B cell (primary cell): ENCODE data around the gene GJC1. TPM values are rescaled to one million over a fixed set of nuclear protein-coding genes. Genes with fewer than 3 reads are reported as not detected.

Source experiments
- ATAC-seq: fragments of 200-7000 bp; cut with Tn5 transposase; one replicate; pipeline ENCODE4 v1.10.0; 2021; ENCODE audit warnings: low read depth, mild to moderate bottlenecking, moderate number of reproducible peaks, moderate library complexity
- CTCF ChIA-PET: fragments of 350-600 bp; sonication (Branson Sonifier 250); formaldehyde crosslinking; loops from one replicate; lab custom pipeline; 2021; ENCODE audit warnings: antibody characterized with exemption, inconsistent platforms; lab: Charles Lee
- POLR2A ChIA-PET: fragments of 350-600 bp; sonication (Branson Sonifier 250); formaldehyde crosslinking; loops from one replicate; lab custom pipeline; 2021; ENCODE audit warnings: antibody characterized with exemption; lab: Charles Lee
- DNase-seq: peaks from one replicate; pipeline ENCODE4 v3.0.0; 2013
- H2AFZ ChIP-seq: 2 replicates; pipeline ENCODE4 v1.6.1; 2012; ENCODE audit warnings: mild to moderate bottlenecking, low read depth, low read length; ENCODE audit not compliant: insufficient read depth, poor library complexity, severe bottlenecking
- H3K27ac ChIP-seq, 2 donors: 1 replicate in 1 of 2; 2 replicates in 1 of 2; pipeline ENCODE4 v1.5.1; 2012 to 2013; ENCODE audit warnings: low read length in 2 of 2, mild to moderate bottlenecking in 2 of 2, moderate library complexity in 1 of 2
- H3K27me3 ChIP-seq, 4 experiments: fragments of 200-600 bp in 1 of 4; sonication (generic) in 1 of 4; replicated peaks in 1 of 4; 1 replicate in 2 of 4; 2 replicates in 2 of 4; pipeline versions ENCODE4 v1.6.1 to v1.7.0; 2013 to 2016; ENCODE audit warnings: low read length in 3 of 4, mild to moderate bottlenecking in 2 of 4, mixed read lengths in 1 of 4, moderate library complexity in 1 of 4; ENCODE audit not compliant: insufficient read depth in 4 of 4, control insufficient read depth in 3 of 4; ENCODE audit errors: control extremely low read depth in 1 of 4
- H3K36me3 ChIP-seq, 2 experiments: replicated peaks in 1 of 2; 1 replicate in 1 of 2; 2 replicates in 1 of 2; pipeline versions ENCODE4 v1.6.1 to v1.7.1; 2013; ENCODE audit warnings: low read length in 1 of 2; ENCODE audit not compliant: insufficient read depth in 2 of 2, control insufficient read depth in 1 of 2; ENCODE audit errors: control extremely low read depth in 1 of 2, extremely low read depth in 1 of 2
- H3K4me1 ChIP-seq, 2 donors: fragments of 200-600 bp in 1 of 2; sonication (generic) in 1 of 2; 1 replicate in 1 of 2; 2 replicates in 1 of 2; pipeline versions ENCODE4 v1.5.1 to v1.6.1; 2013 to 2017; ENCODE audit warnings: low read length in 2 of 2; ENCODE audit not compliant: control insufficient read depth in 2 of 2, insufficient read depth in 2 of 2
- H3K4me2 ChIP-seq: replicated peaks from 2 replicates; pipeline ENCODE3; 2012; ENCODE audit warnings: mild to moderate bottlenecking, low read depth, low read length; ENCODE audit not compliant: poor library complexity, severe bottlenecking
- H3K4me3 ChIP-seq, 5 experiments: fragments of 200-600 bp in 1 of 5; sonication (generic) in 1 of 5; 1 replicate in 3 of 5; 2 replicates in 2 of 5; pipeline versions ENCODE4 v1.5.1 to v1.7.0; 2011 to 2016; ENCODE audit warnings: low read length in 4 of 5, mild to moderate bottlenecking in 4 of 5, low read depth in 2 of 5, control low read depth in 1 of 5, moderate library complexity in 1 of 5; ENCODE audit not compliant: insufficient read depth in 1 of 5; ENCODE audit errors: control extremely low read depth in 1 of 5, extremely low read depth in 1 of 5
- H3K79me2 ChIP-seq: fragments of 200-600 bp; sonication (generic); one replicate; pipeline ENCODE4 v1.6.0; 2016; ENCODE audit warnings: low read length; ENCODE audit not compliant: control insufficient read depth, insufficient read depth
- H3K9ac ChIP-seq: fragments of 200-600 bp; sonication (generic); 2 replicates; pipeline ENCODE4 v1.6.1; 2017; ENCODE audit warnings: mild to moderate bottlenecking, low read length, moderate library complexity
- H3K9me3 ChIP-seq, 3 donors: one replicate each; pipeline versions ENCODE4 v1.6.1 to v1.7.1; 2013; ENCODE audit warnings: low read length in 2 of 3; ENCODE audit not compliant: control insufficient read depth in 2 of 3, insufficient read depth in 1 of 3; ENCODE audit errors: control extremely low read depth in 1 of 3
- H4K20me1 ChIP-seq: 2 replicates; pipeline ENCODE4 v1.6.0; 2012; ENCODE audit warnings: mild to moderate bottlenecking, low read length; ENCODE audit not compliant: insufficient read depth, control insufficient read depth, poor library complexity, severe bottlenecking
- H3K27ac Mint-ChIP-seq: one replicate; pipeline ENCODE4 v1.8.0; 2021; ENCODE audit warnings: mixed read lengths
- H3K27me3 Mint-ChIP-seq: one replicate; pipeline ENCODE4 v1.8.0; 2021; ENCODE audit warnings: mixed read lengths
- H3K4me1 Mint-ChIP-seq: one replicate; pipeline ENCODE4 v1.8.0; 2021; ENCODE audit warnings: mixed read lengths
- H3K4me3 Mint-ChIP-seq: one replicate; pipeline ENCODE4 v1.8.0; 2021; ENCODE audit warnings: mixed read lengths
- H3K9me3 Mint-ChIP-seq: one replicate; pipeline ENCODE4 v1.8.0; 2022; ENCODE audit warnings: mixed read lengths; ENCODE audit not compliant: insufficient read depth
- EZH2 ChIP-seq: IDR thresholded peaks from 2 replicates; pipeline ENCODE4 v1.6.1; 2012; ENCODE audit warnings: borderline replicate concordance, low read depth, mild to moderate bottlenecking, moderate library complexity, low read length; ENCODE audit not compliant: insufficient read depth, poor library complexity, severe bottlenecking
- WGBS: methylation state at CpG from one replicate; pipeline ENCODE4 v1.1.5; 2013; ENCODE audit warnings: missing lambda C conversion rate; ENCODE audit not compliant: insufficient coverage; 5-methylcytosine and 5-hydroxymethylcytosine counted together
- intact Hi-C: fragments of 100-400 bp; cut with micrococcal nuclease; formaldehyde crosslinking; loops from one replicate; pipeline ENCODE4 v1.10.0; 2022
- polyA plus RNA-seq: library from polyadenylated mRNA; depleted of rRNA; stranded (reverse); fragments of >200 nt; gene quantifications from 2 replicates; pipeline ENCODE4 v1.2.3, GENCODE V29; 2012
- total RNA-seq, 2 donors: library from RNA; stranded (reverse); fragments of 120-200 nt in 1 of 2; gene quantifications; 1 replicate in 1 of 2; 2 replicates in 1 of 2; pipeline versions ENCODE4 v1.2.3 to v1.2.4, GENCODE V29; 2013 to 2022
- TF ChIP-seq, protein P1 (sequence below): fragments of 200-600 bp; IDR thresholded peaks from one replicate; pipeline ENCODE4 v1.8.0; 2022; ENCODE audit warnings: antibody characterized with exemption, mild to moderate bottlenecking

The GJC1 gene
- total and polyA plus RNA-seq, 2 donors (not counting 1 experiment from before 2014, with no cell fraction given), result not detected

DNA sequence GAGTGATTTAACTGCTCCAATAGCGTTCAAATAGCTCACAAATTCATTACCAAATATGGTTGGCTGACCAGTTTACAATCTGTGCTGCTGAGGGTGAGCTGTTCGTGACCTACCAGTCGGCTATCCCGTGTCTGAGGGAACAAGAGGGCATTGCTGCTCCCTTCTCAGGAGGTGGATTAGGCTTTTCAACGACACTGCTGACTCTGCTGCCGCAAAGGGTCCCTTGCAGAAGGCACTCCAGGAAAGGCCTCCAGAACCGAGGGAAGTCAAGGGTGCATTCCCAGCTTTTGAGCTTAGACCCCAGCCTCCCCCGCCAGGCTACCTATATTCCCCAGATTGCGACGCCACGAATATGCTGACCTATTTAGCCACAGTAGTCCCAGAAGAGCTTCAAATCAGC, 32.3 kb downstream of the GJC1 start:
- Histone ChIP-seq H3K4me2 (no peak overlapping the region), H3K4me1 (no peaks in the 10 kb centered on the region), H3K27me3 (no peaks in the 10 kb centered on the region), H3K9ac (no peak overlapping the region), H2AFZ (no peak overlapping the region), H3K79me2 (no peaks in the 10 kb centered on the region), H3K4me3 (no peak overlapping the region), H3K27ac (no peak overlapping the region), H3K36me3 (no peaks in the 10 kb centered on the region), H4K20me1 (no peaks in the 10 kb centered on the region), H3K9me3 (no peaks in the 10 kb centered on the region)
- CTCF ChIA-PET, result interaction anchor here (1.0 to 1.8 kb wide), 3 partner anchors 18 to 22 kb away, joined by 3 to 6 read pairs (median 3); no protein-coding TSS in a partner anchor
- intact Hi-C loops, result no loop called here
- TF ChIP-seq EZH2, result no peak
- TF ChIP-seq, protein P1, sequence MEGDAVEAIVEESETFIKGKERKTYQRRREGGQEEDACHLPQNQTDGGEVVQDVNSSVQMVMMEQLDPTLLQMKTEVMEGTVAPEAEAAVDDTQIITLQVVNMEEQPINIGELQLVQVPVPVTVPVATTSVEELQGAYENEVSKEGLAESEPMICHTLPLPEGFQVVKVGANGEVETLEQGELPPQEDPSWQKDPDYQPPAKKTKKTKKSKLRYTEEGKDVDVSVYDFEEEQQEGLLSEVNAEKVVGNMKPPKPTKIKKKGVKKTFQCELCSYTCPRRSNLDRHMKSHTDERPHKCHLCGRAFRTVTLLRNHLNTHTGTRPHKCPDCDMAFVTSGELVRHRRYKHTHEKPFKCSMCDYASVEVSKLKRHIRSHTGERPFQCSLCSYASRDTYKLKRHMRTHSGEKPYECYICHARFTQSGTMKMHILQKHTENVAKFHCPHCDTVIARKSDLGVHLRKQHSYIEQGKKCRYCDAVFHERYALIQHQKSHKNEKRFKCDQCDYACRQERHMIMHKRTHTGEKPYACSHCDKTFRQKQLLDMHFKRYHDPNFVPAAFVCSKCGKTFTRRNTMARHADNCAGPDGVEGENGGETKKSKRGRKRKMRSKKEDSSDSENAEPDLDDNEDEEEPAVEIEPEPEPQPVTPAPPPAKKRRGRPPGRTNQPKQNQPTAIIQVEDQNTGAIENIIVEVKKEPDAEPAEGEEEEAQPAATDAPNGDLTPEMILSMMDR, result no peak
- H3K27ac Mint-ChIP-seq, result no peak overlapping the region
- ATAC-seq (no peak), DNase-seq (no peak)
- H3K9me3 Mint-ChIP-seq, result no peaks in the 10 kb centered on the region
- H3K4me1 Mint-ChIP-seq, result no peaks in the 10 kb centered on the region
- H3K27me3 Mint-ChIP-seq, result peaks cover 1% of the 10 kb centered on the region
- no peak overlapping the region for H3K4me3 Mint-ChIP-seq
- POLR2A ChIA-PET, result no interaction called here
- WGBS, result 95% methylated on average over 10 of the region's 11 CpGs

DNA sequence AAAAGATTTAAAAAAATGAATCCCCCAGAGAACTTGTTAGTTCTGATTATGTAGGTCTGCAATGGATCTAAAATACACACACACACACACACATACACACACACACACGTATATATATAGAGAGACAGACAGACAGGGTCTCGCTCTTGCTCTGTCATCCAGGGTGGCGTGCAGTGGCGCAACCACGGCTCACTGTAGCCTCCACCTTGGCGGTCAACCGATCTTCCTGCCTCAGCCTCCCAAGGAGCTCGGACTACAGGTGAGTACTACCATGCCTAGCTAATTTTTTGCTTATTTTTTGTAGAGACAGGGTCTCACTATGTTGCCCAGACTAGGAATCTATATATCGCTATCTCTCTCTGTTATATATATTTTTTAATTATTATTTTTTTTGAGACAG, 33.4 kb downstream of the GJC1 start:
- ChIA-PET CTCF (interaction anchor here (0.9 to 1.2 kb wide), 2 partner anchors 18 to 21 kb away, joined by 3 read pairs; no protein-coding TSS in a partner anchor), POLR2A (no interaction called here)
- Histone ChIP-seq H3K27me3 (no peaks in the 10 kb centered on the region), H3K9ac (no peak overlapping the region), H3K4me3 (no peak overlapping the region), H3K79me2 (no peaks in the 10 kb centered on the region), H2AFZ (no peak overlapping the region), H3K4me2 (no peak overlapping the region), H4K20me1 (no peaks in the 10 kb centered on the region), H3K36me3 (no peaks in the 10 kb centered on the region), H3K27ac (no peak overlapping the region), H3K9me3 (no peaks in the 10 kb centered on the region), H3K4me1 (no peaks in the 10 kb centered on the region)
- DNase-seq (no peak), ATAC-seq (no peak)
- 93% methylated on average over 5 of the region's 9 CpGs for WGBS
- Mint-ChIP-seq H3K27me3 (peaks cover 2% of the 10 kb centered on the region), H3K4me1 (no peaks in the 10 kb centered on the region), H3K9me3 (no peaks in the 10 kb centered on the region), H3K4me3 (no peak overlapping the region), H3K27ac (no peak overlapping the region)
- TF ChIP-seq, protein P1, result no peak
- TF ChIP-seq EZH2, result no peak
- intact Hi-C loops, result no loop called here
